NCI-H1436 treated with DMSO at 0.1 percent for 48 hours (cell line): Measurements from ENCODE around the gene COX20.

ENCODE experiments used
- DNase-seq: peaks from one replicate; lab custom pipeline; 2025; lab: John Stamatoyannopoulos, UW

Gene COX20

GRCh38 chr1:244851546-244852231 is 16.2 kb downstream of the COX20 start:
- no peak for DNase-seq

- DNase-seq = no peak
These were observed 17.2 kb downstream of the COX20 start for GRCh38 chr1:244852694-244853093.

- no peak for DNase-seq
These were observed 18.7 kb downstream of the COX20 start for GRCh38 chr1:244854166-244854565.

GRCh38 chr1:244854865-244855578 is 19.6 kb downstream of the COX20 start:
- no peak for DNase-seq

- DNase-seq = no peak
These were observed 22.3 kb downstream of the COX20 start for GRCh38 chr1:244857761-244858160.

- no peak for DNase-seq
These were observed 22.9 kb downstream of the COX20 start for GRCh38 chr1:244858357-244858756.

GRCh38 chr1:244860078-244860477 is 24.6 kb downstream of the COX20 start:
- DNase-seq = no peak

- DNase-seq = no peak
These were observed 25.6 kb downstream of the COX20 start for GRCh38 chr1:244860914-244861610.

- no peak for DNase-seq
These were observed 26.2 kb downstream of the COX20 start for GRCh38 chr1:244861683-244862082.

GRCh38 chr1:244862354-244862698 is 26.9 kb downstream of the COX20 start:
- no peak for DNase-seq

GRCh38 chr1:244862699-244863490 is 27.4 kb downstream of the COX20 start:
- peak; percentile 71 for DNase-seq

GRCh38 chr1:244863491-244864252 is 28.2 kb downstream of the COX20 start:
- DNase-seq = no peak

- DNase-seq = peak; percentile 92
These were observed 29.0 kb downstream of the COX20 start, which contains the start of gene HNRNPU for GRCh38 chr1:244864253-244865027. TSS of gene HNRNPU (minus strand) at chr1:244864543. CDS start at chr1:244864307, 236 bp downstream.

GRCh38 chr1:244865028-244865371 is 29.5 kb downstream of the COX20 start:
- no peak for DNase-seq

- no peak for DNase-seq
These were observed 30.4 kb downstream of the COX20 start for GRCh38 chr1:244865820-244866219.

- DNase-seq = no peak
These were observed 30.9 kb downstream of the COX20 start for GRCh38 chr1:244866355-244866754.

GRCh38 chr1:244868484-244869363 is 33.3 kb downstream of the COX20 start:
- no peak for DNase-seq

- DNase-seq = no peak
These were observed 33.9 kb downstream of the COX20 start for GRCh38 chr1:244869364-244869827.

GRCh38 chr1:244869950-244870349 is 34.5 kb downstream of the COX20 start:
- DNase-seq = no peak
